Skeletal muscle tissue (tissue), 4 donors: ENCODE data around the gene GGN. TPM values are rescaled to one million over a fixed set of nuclear protein-coding genes. Genes with fewer than 3 reads are reported as not detected.

Experiments used
- H3K27ac ChIP-seq: one replicate; pipeline ENCODE4 v1.7.0; 2013; ENCODE audit warnings: mild to moderate bottlenecking, low read depth, low read length, inconsistent platforms
- H3K27me3 ChIP-seq, 3 donors: one replicate each; pipeline ENCODE4 v1.7.0; 2013; ENCODE audit warnings: low read length in 3 of 3; ENCODE audit not compliant: control insufficient read depth in 3 of 3, insufficient read depth in 3 of 3
- H3K36me3 ChIP-seq, 3 donors: one replicate each; pipeline ENCODE4 v1.7.0; 2013; ENCODE audit warnings: low read length in 3 of 3; ENCODE audit not compliant: control insufficient read depth in 3 of 3, insufficient read depth in 3 of 3
- H3K4me1 ChIP-seq, 3 donors: one replicate each; pipeline ENCODE4 v1.7.0; 2013; ENCODE audit warnings: low read length in 3 of 3, mild to moderate bottlenecking in 3 of 3; ENCODE audit not compliant: control insufficient read depth in 3 of 3, insufficient read depth in 3 of 3
- H3K4me3 ChIP-seq, 3 donors: one replicate each; pipeline ENCODE4 v1.7.0; 2013; ENCODE audit warnings: low read length in 3 of 3
- H3K9ac ChIP-seq, 3 donors: one replicate each; pipeline ENCODE4 v1.7.0; 2013; ENCODE audit warnings: low read length in 3 of 3, mild to moderate bottlenecking in 3 of 3, moderate library complexity in 2 of 3, low read depth in 1 of 3
- H3K9me3 ChIP-seq, 3 donors: one replicate each; pipeline ENCODE4 v1.7.0; 2013; ENCODE audit warnings: low read length in 3 of 3; ENCODE audit not compliant: control insufficient read depth in 3 of 3
- total RNA-seq: library from RNA; depleted of rRNA; stranded (reverse); fragments of >200 nt; gene quantifications from one replicate; pipeline ENCODE4 v1.2.3, GENCODE V29; 2014
- donor health status: Osteomylitis.

Gene GGN
- total RNA-seq, 1 donor from 2014 or later = not detected

- Histone ChIP-seq H3K9me3 (no peaks in the 10 kb centered on the region), H3K27me3 (peaks cover 3 to 4% (median 4%) of the 10 kb centered on the region in 3 donors), H3K27ac (peak within 1 kb of the TSS; percentile 5), H3K36me3 (peaks cover 13 to 15% (median 14%) of the 10 kb centered on the region in 3 donors), H3K4me3 (peak within 1 kb of the TSS; percentile 38 to 61 (median 61)), H3K9ac (peak within 1 kb of the TSS in 1 of 3 donors; percentile 33), H3K4me1 (peaks cover 12 to 21% (median 20%) of the 10 kb centered on the region in 3 donors)
Measured at GRCh38 chr19:38388349-38389100, 691 bp upstream of the GGN start, which contains the start of gene SPRED3. SPRED3 (plus strand) TSS chr19:38388697; CDS start chr19:38390303, 1,606 bp downstream.

GRCh38 chr19:38386971-38387549 lies 774 bp downstream of the GGN start:
- H3K27ac ChIP-seq = peak overlapping the region; percentile 5
- no peak overlapping the region for H3K9ac ChIP-seq
- peaks cover 0 to 6% (median 6%) of the 10 kb centered on the region in 3 donors for H3K27me3 ChIP-seq
- H3K4me3 ChIP-seq = peak overlapping the region; percentile 38 to 61 (median 61)
- peaks cover 25 to 28% (median 27%) of the 10 kb centered on the region in 3 donors for H3K36me3 ChIP-seq
- peaks cover 12 to 21% (median 20%) of the 10 kb centered on the region in 3 donors for H3K4me1 ChIP-seq
- no peaks in the 10 kb centered on the region for H3K9me3 ChIP-seq

- Histone ChIP-seq H3K27ac (no peak overlapping the region), H3K4me3 (no peak overlapping the region), H3K27me3 (peaks cover 0 to 13% (median 6%) of the 10 kb centered on the region in 3 donors)
Measured at GRCh38 chr19:38386300-38386970, 1.4 kb downstream of the GGN start.

GRCh38 chr19:38385804-38386257 lies 2.0 kb downstream of the GGN start:
- Histone ChIP-seq H3K4me3 (no peak overlapping the region), H3K27me3 (peaks cover 0 to 15% (median 11%) of the 10 kb centered on the region in 3 donors), H3K36me3 (peaks cover 37 to 40% (median 39%) of the 10 kb centered on the region in 3 donors)

More at GRCh38 chr19:38386300-38386970, 1.4 kb downstream of the GGN start:
- H3K9me3 ChIP-seq = no peaks in the 10 kb centered on the region
- H3K36me3 ChIP-seq = peaks cover 31 to 34% (median 33%) of the 10 kb centered on the region in 3 donors
- H3K9ac ChIP-seq = no peak overlapping the region
- H3K4me1 ChIP-seq = peaks cover 12 to 21% (median 20%) of the 10 kb centered on the region in 3 donors

GRCh38 chr19:38385057-38385803 lies 2.6 kb downstream of the GGN start:
- no peaks in the 10 kb centered on the region for H3K9me3 ChIP-seq
- H3K27ac ChIP-seq = no peak overlapping the region
- H3K4me1 ChIP-seq = peaks cover 12 to 21% (median 20%) of the 10 kb centered on the region in 3 donors
- H3K9ac ChIP-seq = no peak overlapping the region
- peaks cover 43 to 45% (median 44%) of the 10 kb centered on the region in 3 donors for H3K36me3 ChIP-seq
- H3K4me3 ChIP-seq = no peak overlapping the region
- peaks cover 0 to 15% (median 12%) of the 10 kb centered on the region in 3 donors for H3K27me3 ChIP-seq

More at GRCh38 chr19:38385804-38386257, 2.0 kb downstream of the GGN start:
- Histone ChIP-seq H3K9ac (no peak overlapping the region), H3K9me3 (no peaks in the 10 kb centered on the region), H3K27ac (no peak overlapping the region), H3K4me1 (peaks cover 12 to 21% (median 20%) of the 10 kb centered on the region in 3 donors)

GRCh38 chr19:38384209-38385027 lies 3.4 kb downstream of the GGN start:
- no peak overlapping the region for H3K9ac ChIP-seq
- H3K27ac ChIP-seq = no peak overlapping the region
- peaks cover 12 to 21% (median 20%) of the 10 kb centered on the region in 3 donors for H3K4me1 ChIP-seq
- no peaks in the 10 kb centered on the region for H3K9me3 ChIP-seq
- H3K36me3 ChIP-seq = peaks cover 48 to 53% (median 50%) of the 10 kb centered on the region in 3 donors
- peaks cover 0 to 15% (median 12%) of the 10 kb centered on the region in 3 donors for H3K27me3 ChIP-seq
- H3K4me3 ChIP-seq = no peak overlapping the region

- no peak overlapping the region for H3K4me3 ChIP-seq
- H3K4me1 ChIP-seq = peaks cover 8 to 17% (median 17%) of the 10 kb centered on the region in 3 donors
- H3K27me3 ChIP-seq = peaks cover 0 to 15% (median 12%) of the 10 kb centered on the region in 3 donors
- H3K9ac ChIP-seq = no peak overlapping the region
- H3K36me3 ChIP-seq = peaks cover 55 to 60% (median 57%) of the 10 kb centered on the region in 3 donors
- H3K9me3 ChIP-seq = no peaks in the 10 kb centered on the region
- H3K27ac ChIP-seq = no peak overlapping the region
Measured at GRCh38 chr19:38383743-38384142, 4.1 kb downstream of the GGN start.

- no peak overlapping the region for H3K9ac ChIP-seq
- H3K27me3 ChIP-seq = peaks cover 0 to 15% (median 12%) of the 10 kb centered on the region in 3 donors
- peaks cover 55 to 61% (median 57%) of the 10 kb centered on the region in 3 donors for H3K36me3 ChIP-seq
- H3K9me3 ChIP-seq = no peaks in the 10 kb centered on the region
- no peak overlapping the region for H3K27ac ChIP-seq
- peaks cover 8 to 15% (median 15%) of the 10 kb centered on the region in 3 donors for H3K4me1 ChIP-seq
- H3K4me3 ChIP-seq = no peak overlapping the region
Measured at GRCh38 chr19:38383184-38383583, 4.7 kb downstream of the GGN start.
